Peyer's patch (tissue), 4 donors: ENCODE data around the gene PMM1.

Experiments used
- CTCF ChIP-seq, 6 experiments: fragments of 450-650 bp in 4 of 6; fragments of 200-600 bp in 2 of 6; sonication (generic) in 1 of 6; IDR thresholded peaks; one replicate each; pipeline ENCODE4 v1.5.1; 2017 to 2019; ENCODE audit warnings: antibody characterized with exemption in 6 of 6, mild to moderate bottlenecking in 3 of 6, moderate library complexity in 1 of 6
- POLR2A ChIP-seq, 2 donors: fragments of 450-650 bp; IDR thresholded peaks; one replicate each; pipeline ENCODE4 v1.5.1; 2017; ENCODE audit warnings: antibody characterized with exemption in 2 of 2, mild to moderate bottlenecking in 2 of 2, moderate library complexity in 2 of 2

DNA sequence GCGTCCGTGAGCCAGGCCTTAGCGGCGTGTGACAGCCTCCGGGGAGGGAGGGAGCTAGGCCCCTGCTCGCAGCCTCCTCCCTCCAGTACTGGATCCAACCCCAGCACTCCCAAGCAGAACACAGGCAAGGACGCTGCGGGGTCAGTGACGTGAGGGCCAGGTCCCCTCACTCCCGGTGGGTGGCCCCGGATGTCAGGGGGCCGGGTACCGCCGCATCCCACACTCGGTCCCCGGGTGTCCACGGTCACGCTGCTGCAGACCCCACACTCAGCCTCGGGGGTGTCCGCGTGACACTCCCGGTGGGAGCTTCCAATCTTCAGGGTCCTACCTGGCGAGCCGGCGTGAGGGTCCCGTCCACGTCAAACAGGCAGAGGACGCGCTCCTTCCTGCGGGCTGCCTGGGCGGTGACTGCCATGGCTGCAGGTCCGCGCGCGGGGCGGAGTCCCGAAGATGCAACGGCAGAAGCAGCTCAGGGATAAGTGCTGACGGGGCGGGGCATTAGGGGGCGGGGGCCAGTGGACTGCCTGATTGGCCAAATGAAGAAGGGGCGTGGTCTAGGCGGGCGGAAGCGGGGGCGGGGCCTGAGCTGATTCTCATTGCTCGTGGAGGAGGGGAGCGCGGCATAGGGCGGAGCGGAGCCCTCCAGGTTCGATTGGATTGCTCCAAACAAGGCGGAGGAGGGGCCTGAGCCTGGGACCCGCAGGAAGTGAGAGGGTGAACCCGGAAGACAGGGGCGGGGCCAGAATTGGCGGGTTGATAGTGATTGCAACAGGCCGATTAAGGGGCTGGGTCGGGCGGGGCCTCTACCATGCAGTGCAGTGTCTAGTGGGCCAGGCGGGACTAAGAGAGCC, at the start of gene PMM1:
- TF ChIP-seq CTCF (IDR thresholded peaks at IDR 0.05) = no peak
- TF ChIP-seq POLR2A (IDR thresholded peaks at IDR 0.05) = peak; percentile 97 to 98
